ENCODE results near the gene MLF1. TPM values are rescaled to one million over a fixed set of nuclear protein-coding genes. Genes with fewer than 3 reads are reported as not detected.
"Not testable (repeated sequence)": the region's sequence is repeated elsewhere in the genome, so short reads cannot be mapped to it uniquely, and the experiment has no call there.

Gene MLF1, protein sequence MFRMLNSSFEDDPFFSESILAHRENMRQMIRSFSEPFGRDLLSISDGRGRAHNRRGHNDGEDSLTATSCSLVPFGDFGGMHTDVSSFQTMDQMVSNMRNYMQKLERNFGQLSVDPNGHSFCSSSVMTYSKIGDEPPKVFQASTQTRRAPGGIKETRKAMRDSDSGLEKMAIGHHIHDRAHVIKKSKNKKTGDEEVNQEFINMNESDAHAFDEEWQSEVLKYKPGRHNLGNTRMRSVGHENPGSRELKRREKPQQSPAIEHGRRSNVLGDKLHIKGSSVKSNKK
- total RNA-seq, result 1 to 10 TPM; 1.9 to 3.1 TPM

DNA sequence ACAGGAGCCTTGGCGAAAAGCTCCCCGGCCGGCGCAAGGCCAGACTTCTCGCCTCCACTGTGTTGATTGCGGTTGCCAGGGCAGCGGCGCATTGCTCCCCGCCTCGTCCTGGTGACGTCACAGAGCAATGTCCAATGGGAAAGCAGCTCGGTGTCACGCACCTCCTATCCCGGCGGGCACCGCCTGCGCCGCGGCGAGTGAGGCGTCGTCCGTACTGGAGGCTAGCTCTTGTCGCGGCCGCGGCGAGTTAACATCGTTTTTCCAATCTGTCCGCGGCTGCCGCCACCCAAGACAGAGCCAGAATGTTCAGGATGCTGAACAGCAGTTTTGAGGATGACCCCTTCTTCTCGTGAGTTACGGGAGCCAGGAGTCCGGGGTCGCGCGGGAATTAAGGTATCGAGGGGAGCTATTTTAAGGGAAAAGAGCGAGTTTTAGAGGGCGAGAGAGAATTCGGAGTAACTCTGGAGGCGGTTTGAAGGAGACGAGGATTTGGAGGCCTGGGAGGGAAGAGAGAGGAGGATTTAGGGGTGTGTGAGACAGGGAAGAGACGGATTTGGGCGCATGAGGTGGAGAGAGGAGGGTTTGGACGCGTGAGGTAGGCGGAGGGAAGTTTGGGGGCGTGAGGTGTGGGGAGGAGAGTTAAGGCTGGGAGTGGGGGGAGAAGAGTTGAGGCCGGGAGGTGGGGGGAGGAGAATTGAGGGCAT lies at the start of gene MLF1:
TSS of gene MLF1 (plus strand) at position 196 of the 704 bp plus-strand sequence. CDS start at position 303, 107 bp downstream.
- Mint-ChIP-seq H3K4me3 (peak within 1 kb of the TSS; percentile 99), H3K27ac (peak within 1 kb of the TSS; percentile 99), H3K36me3 (ENCODE audit: low read depth) (peaks cover 5% of the 10 kb centered on the region), H3K9me3 (peaks cover 4% of the 10 kb centered on the region), H3K27me3 (peaks cover 16% of the 10 kb centered on the region), H3K4me1 (peaks cover 7% of the 10 kb centered on the region)
- ATAC-seq (replicated peaks), result peak; percentile 100

DNA sequence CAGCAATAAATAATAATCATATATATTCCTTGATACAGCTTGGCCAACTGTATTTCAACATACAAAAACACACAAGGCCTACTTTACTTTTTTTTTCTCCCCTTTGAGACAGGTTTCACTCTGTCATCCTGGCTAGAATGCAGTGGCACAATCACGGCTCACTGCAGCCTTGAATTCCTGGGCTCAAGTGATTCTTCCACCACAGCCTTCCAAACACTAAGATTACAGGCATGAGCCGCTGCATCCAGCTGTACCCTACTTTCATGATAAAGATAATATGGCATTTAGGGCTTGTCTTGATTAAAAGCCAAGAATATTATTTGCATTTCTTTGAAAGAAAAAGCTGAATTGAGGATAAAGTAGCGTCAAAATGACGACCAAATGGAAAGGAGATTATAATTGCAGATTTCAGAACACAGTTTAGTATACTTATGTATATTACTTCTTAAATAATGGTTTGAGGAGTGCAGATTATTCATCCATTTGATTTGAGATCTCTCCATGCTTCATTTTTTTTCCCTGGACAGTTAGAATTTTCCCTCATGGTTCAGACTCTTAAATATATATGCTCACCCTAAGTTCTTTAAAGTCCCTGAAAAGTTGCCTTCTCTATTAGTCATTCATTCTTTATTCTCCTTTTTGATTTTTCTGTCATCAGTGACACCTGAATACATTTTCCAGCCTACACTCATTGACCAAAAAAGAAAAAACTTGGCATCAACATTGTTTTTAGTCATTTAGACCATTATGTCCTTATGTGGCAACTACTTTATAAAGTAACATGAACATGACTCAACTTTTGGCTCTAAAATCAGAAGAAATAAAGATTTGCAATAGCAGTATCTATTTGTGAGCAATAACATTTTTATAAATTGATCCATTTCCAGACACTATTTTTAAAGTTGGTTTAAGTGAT lies 48.5 kb upstream of the MLF1 start:
- H3K27me3 Mint-ChIP-seq, result no peaks in the 10 kb centered on the region
- H3K36me3 Mint-ChIP-seq (ENCODE audit: low read depth), result no peaks in the 10 kb centered on the region
- H3K4me3 Mint-ChIP-seq, result no peak overlapping the region
- H3K27ac Mint-ChIP-seq, result no peak overlapping the region
- H3K4me1 Mint-ChIP-seq, result no peaks in the 10 kb centered on the region
- no peaks in the 10 kb centered on the region for H3K9me3 Mint-ChIP-seq
- no peak for ATAC-seq (replicated peaks)

GRCh38 chr3:158528076-158528674 lies 42.8 kb upstream of the MLF1 start:
- H3K4me3 Mint-ChIP-seq, result no peak overlapping the region
- no peaks in the 10 kb centered on the region for H3K36me3 Mint-ChIP-seq (ENCODE audit: low read depth)
- H3K27ac Mint-ChIP-seq, result no peak overlapping the region
- no peak for ATAC-seq (replicated peaks)
- H3K4me1 Mint-ChIP-seq, result no peaks in the 10 kb centered on the region
- H3K27me3 Mint-ChIP-seq, result no peaks in the 10 kb centered on the region
- no peaks in the 10 kb centered on the region for H3K9me3 Mint-ChIP-seq

GRCh38 chr3:158531334-158531733 lies 39.7 kb upstream of the MLF1 start:
- no peak for ATAC-seq (replicated peaks)
- H3K4me3 Mint-ChIP-seq, result no peak overlapping the region
- no peaks in the 10 kb centered on the region for H3K4me1 Mint-ChIP-seq
- no peak overlapping the region for H3K27ac Mint-ChIP-seq
- no peaks in the 10 kb centered on the region for H3K9me3 Mint-ChIP-seq
- H3K27me3 Mint-ChIP-seq, result no peaks in the 10 kb centered on the region
- no peaks in the 10 kb centered on the region for H3K36me3 Mint-ChIP-seq (ENCODE audit: low read depth)

DNA sequence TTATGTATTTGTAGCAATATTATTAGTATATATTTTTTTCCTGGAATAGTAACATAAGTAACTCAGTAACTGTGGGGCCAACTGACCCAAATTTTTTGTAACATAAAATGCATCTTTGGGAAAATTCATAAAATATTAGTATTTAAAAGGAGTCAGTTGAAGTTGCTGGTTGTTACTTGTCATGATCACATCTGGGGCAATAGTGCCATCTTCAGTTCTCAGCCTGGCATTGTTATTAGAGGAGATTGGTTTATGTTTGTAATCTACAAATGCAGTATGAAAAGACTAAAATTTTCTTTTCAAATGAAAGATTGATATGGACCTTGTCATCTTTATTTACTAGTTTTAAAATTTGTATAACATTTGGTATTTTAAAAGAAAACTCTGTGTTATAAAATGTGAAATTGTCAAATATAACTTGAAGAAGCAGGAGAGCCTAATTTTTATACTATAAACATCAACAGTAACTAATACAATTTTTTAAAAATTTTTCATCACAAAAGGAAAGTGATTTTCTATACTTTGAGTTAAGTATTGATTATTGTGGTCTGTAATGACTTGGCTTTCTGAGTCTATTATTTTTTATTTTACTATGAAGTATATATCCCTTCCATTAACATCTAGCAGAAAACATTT lies 38.8 kb upstream of the MLF1 start:
- ATAC-seq (replicated peaks), result no peak
- Mint-ChIP-seq H3K9me3 (no peaks in the 10 kb centered on the region), H3K27me3 (no peaks in the 10 kb centered on the region), H3K27ac (no peak overlapping the region), H3K4me1 (no peaks in the 10 kb centered on the region), H3K36me3 (ENCODE audit: low read depth) (no peaks in the 10 kb centered on the region), H3K4me3 (no peak overlapping the region)

DNA sequence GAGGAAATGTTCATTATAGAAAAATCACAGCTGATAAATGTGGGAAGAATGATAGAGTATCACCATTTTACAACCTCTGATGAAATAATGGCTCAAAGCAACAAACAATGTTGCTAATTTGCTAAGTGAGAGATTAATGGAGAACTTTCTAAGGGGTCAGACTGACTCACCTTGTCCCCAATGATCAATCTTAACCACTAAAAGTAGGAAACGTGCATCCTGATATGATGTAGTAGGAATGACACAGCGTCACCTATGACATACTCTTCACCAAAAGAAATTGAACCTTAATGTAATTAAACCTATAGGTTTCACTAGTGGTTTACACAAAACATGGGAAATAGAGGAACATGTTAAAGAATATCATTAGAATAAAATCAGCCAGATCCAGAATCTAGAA lies 35.1 kb upstream of the MLF1 start:
- Mint-ChIP-seq H3K27me3 (no peaks in the 10 kb centered on the region), H3K4me1 (no peaks in the 10 kb centered on the region), H3K27ac (no peak overlapping the region), H3K4me3 (no peak overlapping the region), H3K9me3 (no peaks in the 10 kb centered on the region), H3K36me3 (ENCODE audit: low read depth) (no peaks in the 10 kb centered on the region)
- ATAC-seq (replicated peaks), result no peak

DNA sequence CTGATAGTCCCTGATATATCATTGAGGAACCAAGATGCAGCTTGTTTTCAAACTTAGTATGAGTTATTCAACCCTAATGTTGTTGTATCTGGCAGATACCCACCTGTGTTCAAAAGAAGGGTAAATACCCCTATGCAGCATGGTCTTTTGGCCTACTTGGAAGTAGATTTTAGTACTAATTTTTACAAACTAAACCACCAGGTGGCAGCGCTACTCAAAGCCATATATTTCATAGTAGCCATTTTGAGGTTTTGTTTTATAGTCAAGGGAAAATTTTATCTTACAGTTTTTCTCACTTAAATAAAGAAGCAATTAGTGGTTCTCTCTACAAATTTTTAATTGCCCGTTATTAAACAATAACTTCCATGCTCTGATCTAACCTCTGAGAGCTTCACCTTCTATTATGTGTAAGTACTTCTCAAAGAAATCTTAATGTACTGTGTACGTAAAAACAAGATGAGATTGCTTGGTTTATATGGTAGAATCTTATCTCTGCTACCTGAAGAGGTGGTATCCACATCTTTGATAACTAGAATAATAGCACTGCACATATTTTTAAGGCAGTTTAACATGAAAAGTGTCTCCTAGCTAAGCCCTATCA lies 31.5 kb upstream of the MLF1 start:
- H3K36me3 Mint-ChIP-seq (ENCODE audit: low read depth), result peaks cover 9% of the 10 kb centered on the region
- H3K27me3 Mint-ChIP-seq, result no peaks in the 10 kb centered on the region
- H3K4me3 Mint-ChIP-seq, result no peak overlapping the region
- H3K27ac Mint-ChIP-seq, result no peak overlapping the region
- peak; percentile 39 for ATAC-seq (replicated peaks)
- H3K4me1 Mint-ChIP-seq, result no peaks in the 10 kb centered on the region
- no peaks in the 10 kb centered on the region for H3K9me3 Mint-ChIP-seq

- Mint-ChIP-seq H3K4me1 (no peaks in the 10 kb centered on the region), H3K27ac (no peak overlapping the region), H3K4me3 (no peak overlapping the region), H3K9me3 (no peaks in the 10 kb centered on the region), H3K27me3 (no peaks in the 10 kb centered on the region), H3K36me3 (ENCODE audit: low read depth) (peaks cover 9% of the 10 kb centered on the region)
- no peak for ATAC-seq (replicated peaks)
Observed at GRCh38 chr3:158540066-158540465, 30.9 kb upstream of the MLF1 start.

DNA sequence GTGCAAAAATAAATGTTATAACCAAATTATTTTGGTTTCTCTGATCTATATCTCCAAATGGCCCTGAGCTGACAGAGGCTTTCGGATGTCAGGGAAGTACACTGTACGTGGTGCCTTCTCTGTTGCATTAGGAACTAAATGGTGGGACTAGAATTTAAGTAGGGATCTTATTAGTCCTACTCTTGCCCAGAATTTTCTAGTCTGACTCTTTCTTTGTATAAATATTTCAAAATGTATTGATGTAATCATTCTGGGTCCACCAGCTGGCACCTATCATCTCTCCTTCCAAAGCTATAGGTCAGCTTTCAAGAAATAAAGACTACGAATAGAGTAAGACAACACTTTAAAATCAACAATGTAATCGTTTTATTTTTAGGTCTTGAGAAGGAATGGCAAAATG lies 22.3 kb upstream of the MLF1 start:
- Mint-ChIP-seq H3K27ac (no peak overlapping the region), H3K9me3 (no peaks in the 10 kb centered on the region), H3K4me1 (no peaks in the 10 kb centered on the region), H3K4me3 (no peak overlapping the region), H3K27me3 (no peaks in the 10 kb centered on the region), H3K36me3 (ENCODE audit: low read depth) (peaks cover 11% of the 10 kb centered on the region)
- ATAC-seq (replicated peaks), result no peak

DNA sequence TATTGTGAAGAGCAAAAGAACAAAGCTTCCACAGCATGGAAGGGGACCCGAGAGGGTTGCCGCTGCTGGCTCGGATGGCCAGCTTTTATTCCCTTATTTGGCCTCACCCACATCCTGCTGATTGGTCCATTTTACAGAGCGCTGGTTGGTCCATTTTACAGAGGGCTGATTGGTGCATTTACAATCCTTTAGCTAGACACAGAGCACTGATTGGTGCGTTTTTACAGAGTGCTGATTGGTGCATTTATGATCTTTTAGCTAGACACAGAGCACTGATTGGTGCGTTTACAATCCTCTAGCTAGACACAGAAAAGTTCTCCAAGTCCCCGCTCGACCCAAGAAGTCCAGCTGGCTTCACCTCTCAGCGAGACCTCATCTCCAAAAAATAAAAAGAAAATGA lies 21.1 kb upstream of the MLF1 start:
- H3K4me1 Mint-ChIP-seq; H3K27ac Mint-ChIP-seq; H3K36me3 Mint-ChIP-seq (ENCODE audit: low read depth); H3K27me3 Mint-ChIP-seq; ATAC-seq (replicated peaks); H3K4me3 Mint-ChIP-seq; H3K9me3 Mint-ChIP-seq: not testable (repeated sequence)

DNA sequence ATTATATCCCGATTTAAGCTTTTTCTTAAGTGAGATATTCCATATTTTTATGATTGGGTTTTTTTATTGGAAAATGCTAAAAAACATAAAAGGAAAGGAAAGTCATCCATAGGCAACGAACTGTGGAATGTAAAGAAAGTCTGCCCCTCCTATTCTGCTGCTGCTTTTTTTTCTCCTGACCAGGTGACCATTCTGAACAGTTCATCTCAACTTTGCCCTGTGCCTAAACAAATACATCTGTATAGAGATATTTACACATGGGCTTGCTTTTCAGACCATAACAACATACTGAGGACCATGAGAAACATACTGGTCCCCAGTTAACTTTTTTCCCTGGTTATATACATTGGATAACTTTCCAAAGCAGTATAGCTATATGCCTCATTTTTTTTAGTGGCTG lies 18.9 kb upstream of the MLF1 start:
- peaks cover 11% of the 10 kb centered on the region for H3K27me3 Mint-ChIP-seq
- no peaks in the 10 kb centered on the region for H3K4me1 Mint-ChIP-seq
- no peaks in the 10 kb centered on the region for H3K9me3 Mint-ChIP-seq
- no peak for ATAC-seq (replicated peaks)
- no peak overlapping the region for H3K27ac Mint-ChIP-seq
- peaks cover 2% of the 10 kb centered on the region for H3K36me3 Mint-ChIP-seq (ENCODE audit: low read depth)
- no peak overlapping the region for H3K4me3 Mint-ChIP-seq

- Mint-ChIP-seq H3K9me3 (no peaks in the 10 kb centered on the region), H3K27ac (no peak overlapping the region), H3K27me3 (peaks cover 24% of the 10 kb centered on the region), H3K4me1 (no peaks in the 10 kb centered on the region), H3K4me3 (no peak overlapping the region), H3K36me3 (ENCODE audit: low read depth) (no peaks in the 10 kb centered on the region)
- peak; percentile 47 for ATAC-seq (replicated peaks)
Observed at GRCh38 chr3:158559504-158559903, 11.5 kb upstream of the MLF1 start.

DNA sequence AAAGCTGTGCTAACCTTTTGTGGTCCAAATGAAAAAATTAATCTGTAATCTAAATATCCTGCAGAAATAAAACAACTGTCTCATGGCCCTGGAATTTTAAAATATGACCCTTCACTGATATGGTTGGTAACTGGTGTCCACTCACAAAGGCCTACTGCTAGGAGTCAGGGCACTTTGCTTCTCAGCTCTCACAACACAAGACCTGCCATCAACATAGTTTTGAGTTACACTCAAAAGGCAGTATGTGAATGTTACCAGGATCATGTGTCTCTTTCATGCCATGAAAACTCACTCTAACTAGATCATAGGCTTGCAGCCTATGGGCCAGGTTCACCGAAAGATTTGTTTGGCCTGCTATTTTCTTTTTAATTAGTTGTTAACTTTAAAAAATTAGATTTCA lies 10.0 kb upstream of the MLF1 start:
- no peak for ATAC-seq (replicated peaks)
- Mint-ChIP-seq H3K4me1 (no peaks in the 10 kb centered on the region), H3K9me3 (no peaks in the 10 kb centered on the region), H3K27ac (no peak overlapping the region), H3K4me3 (no peak overlapping the region), H3K36me3 (ENCODE audit: low read depth) (no peaks in the 10 kb centered on the region), H3K27me3 (peaks cover 22% of the 10 kb centered on the region)

DNA sequence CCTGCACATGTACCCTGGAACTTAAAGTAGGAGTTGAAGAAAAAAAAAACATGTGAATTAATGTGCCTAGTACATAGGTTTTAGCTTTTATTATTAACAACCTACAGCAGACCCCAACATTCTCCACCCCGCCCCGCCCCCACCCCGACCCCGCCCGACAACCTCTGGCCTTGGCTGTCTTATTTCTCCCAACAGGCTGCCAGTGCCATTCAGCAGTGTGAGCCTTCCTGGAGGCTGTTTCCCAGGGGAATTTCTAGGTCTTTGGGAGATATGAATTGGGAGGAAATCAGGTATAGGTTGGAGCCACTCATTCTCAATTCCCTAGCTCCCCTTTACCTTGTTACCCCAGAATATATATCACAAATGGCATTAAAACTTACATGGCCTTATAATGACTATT lies 8.3 kb upstream of the MLF1 start:
- H3K4me1 Mint-ChIP-seq, result no peaks in the 10 kb centered on the region
- no peaks in the 10 kb centered on the region for H3K9me3 Mint-ChIP-seq
- H3K36me3 Mint-ChIP-seq (ENCODE audit: low read depth), result no peaks in the 10 kb centered on the region
- no peak overlapping the region for H3K27ac Mint-ChIP-seq
- no peak for ATAC-seq (replicated peaks)
- H3K27me3 Mint-ChIP-seq, result peaks cover 10% of the 10 kb centered on the region
- no peak overlapping the region for H3K4me3 Mint-ChIP-seq

Data from activated T-helper 17 cell treated with anti-CD3 and anti-CD28 coated beads, Interleukin-2, amount 50 U/mL, for 72 hours (primary cell).